Measurements from ENCODE around the gene ABCC4. TPM values are rescaled to one million over a fixed set of nuclear protein-coding genes. Genes with fewer than 3 reads are reported as not detected.

The ABCC4 gene
- total and polyA plus RNA-seq, 2 experiments from 2014 or later: 4.3 to 12.2 TPM

- Histone ChIP-seq H2AFZ (no peak overlapping the region), H3K27ac (ENCODE audit: low read depth) (no peak overlapping the region), H3K4me1 (ENCODE audit: insufficient read depth) (peaks cover 3% of the 10 kb centered on the region), H3K27me3 (ENCODE audit: insufficient read depth) (no peaks in the 10 kb centered on the region), H3K4me2 (no peak overlapping the region), H3F3A (replicated peaks; ENCODE audit: low read depth) (no peaks in the 10 kb centered on the region), H3K4me3 (no peak overlapping the region), H3K79me2 (replicated peaks; ENCODE audit: insufficient read depth) (no peaks in the 10 kb centered on the region), H3K9me2 (ENCODE audit: insufficient read depth) (no peaks in the 10 kb centered on the region), H3K36me3 (ENCODE audit: insufficient read depth) (peaks cover 2% of the 10 kb centered on the region; the same call in 1 of the 2 replicates), H4K20me1 (replicated peaks; ENCODE audit: insufficient read depth) (no peaks in the 10 kb centered on the region)
- Mint-ChIP-seq H3K9me3 (no peaks in the 10 kb centered on the region), H3K27me3 (ENCODE audit: insufficient read depth, low read depth, poor library complexity) (peaks cover 3% of the 10 kb centered on the region), H3K36me3 (ENCODE audit: low read depth) (no peaks in the 10 kb centered on the region), H3K4me1 (peaks cover 5% of the 10 kb centered on the region; the same call in 2 of the 3 replicates), H3K27ac (no peak overlapping the region), H3K4me3 (no peak overlapping the region)
- TF ChIP-seq JUNB (IDR thresholded peaks at IDR 0.05; ENCODE audit: unreplicated experiment): no peak
- no peak for TF ChIP-seq CREB1 (CRISPR knock-in tag; IDR thresholded peaks at IDR 0.05; ENCODE audit: low read depth)
- TF ChIP-seq, protein P1, sequence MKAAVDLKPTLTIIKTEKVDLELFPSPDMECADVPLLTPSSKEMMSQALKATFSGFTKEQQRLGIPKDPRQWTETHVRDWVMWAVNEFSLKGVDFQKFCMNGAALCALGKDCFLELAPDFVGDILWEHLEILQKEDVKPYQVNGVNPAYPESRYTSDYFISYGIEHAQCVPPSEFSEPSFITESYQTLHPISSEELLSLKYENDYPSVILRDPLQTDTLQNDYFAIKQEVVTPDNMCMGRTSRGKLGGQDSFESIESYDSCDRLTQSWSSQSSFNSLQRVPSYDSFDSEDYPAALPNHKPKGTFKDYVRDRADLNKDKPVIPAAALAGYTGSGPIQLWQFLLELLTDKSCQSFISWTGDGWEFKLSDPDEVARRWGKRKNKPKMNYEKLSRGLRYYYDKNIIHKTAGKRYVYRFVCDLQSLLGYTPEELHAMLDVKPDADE (IDR thresholded peaks at IDR 0.05): no peak
- TF ChIP-seq CTCF (conservative IDR thresholded peaks at IDR 0.05; ENCODE audit: low read depth in 2 of 2): no peak
- TF ChIP-seq, protein P2, sequence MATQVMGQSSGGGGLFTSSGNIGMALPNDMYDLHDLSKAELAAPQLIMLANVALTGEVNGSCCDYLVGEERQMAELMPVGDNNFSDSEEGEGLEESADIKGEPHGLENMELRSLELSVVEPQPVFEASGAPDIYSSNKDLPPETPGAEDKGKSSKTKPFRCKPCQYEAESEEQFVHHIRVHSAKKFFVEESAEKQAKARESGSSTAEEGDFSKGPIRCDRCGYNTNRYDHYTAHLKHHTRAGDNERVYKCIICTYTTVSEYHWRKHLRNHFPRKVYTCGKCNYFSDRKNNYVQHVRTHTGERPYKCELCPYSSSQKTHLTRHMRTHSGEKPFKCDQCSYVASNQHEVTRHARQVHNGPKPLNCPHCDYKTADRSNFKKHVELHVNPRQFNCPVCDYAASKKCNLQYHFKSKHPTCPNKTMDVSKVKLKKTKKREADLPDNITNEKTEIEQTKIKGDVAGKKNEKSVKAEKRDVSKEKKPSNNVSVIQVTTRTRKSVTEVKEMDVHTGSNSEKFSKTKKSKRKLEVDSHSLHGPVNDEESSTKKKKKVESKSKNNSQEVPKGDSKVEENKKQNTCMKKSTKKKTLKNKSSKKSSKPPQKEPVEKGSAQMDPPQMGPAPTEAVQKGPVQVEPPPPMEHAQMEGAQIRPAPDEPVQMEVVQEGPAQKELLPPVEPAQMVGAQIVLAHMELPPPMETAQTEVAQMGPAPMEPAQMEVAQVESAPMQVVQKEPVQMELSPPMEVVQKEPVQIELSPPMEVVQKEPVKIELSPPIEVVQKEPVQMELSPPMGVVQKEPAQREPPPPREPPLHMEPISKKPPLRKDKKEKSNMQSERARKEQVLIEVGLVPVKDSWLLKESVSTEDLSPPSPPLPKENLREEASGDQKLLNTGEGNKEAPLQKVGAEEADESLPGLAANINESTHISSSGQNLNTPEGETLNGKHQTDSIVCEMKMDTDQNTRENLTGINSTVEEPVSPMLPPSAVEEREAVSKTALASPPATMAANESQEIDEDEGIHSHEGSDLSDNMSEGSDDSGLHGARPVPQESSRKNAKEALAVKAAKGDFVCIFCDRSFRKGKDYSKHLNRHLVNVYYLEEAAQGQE (IDR thresholded peaks at IDR 0.05; ENCODE audit: unreplicated experiment): no peak
- no peak for TF ChIP-seq ZNF331 (CRISPR knock-in tag; IDR thresholded peaks at IDR 0.05; ENCODE audit: low read depth)
- no peak for TF ChIP-seq POLR2AphosphoS5 (IDR thresholded peaks at IDR 0.05; ENCODE audit: low read depth)
- no peak for TF ChIP-seq ZNF114 (CRISPR knock-in tag; IDR thresholded peaks at IDR 0.05)
- TF ChIP-seq STAT1 (IDR thresholded peaks at IDR 0.05; ENCODE audit: unreplicated experiment): no peak
- no peak for TF ChIP-seq NANOG (IDR thresholded peaks at IDR 0.05; ENCODE audit: borderline replicate concordance)
- no peak for TF ChIP-seq EZH2phosphoT487 (IDR thresholded peaks at IDR 0.05; ENCODE audit: unreplicated experiment)
- no peak for TF ChIP-seq ZNF462 (CRISPR knock-in tag; IDR thresholded peaks at IDR 0.05)
- no peak for TF ChIP-seq EZH2 (IDR thresholded peaks at IDR 0.05; ENCODE audit: low read depth, unreplicated experiment)
- DNase-seq (ENCODE audit: low spot score) (no peak), ATAC-seq (no peak)
These were observed 162.2 kb downstream of the ABCC4 start for GRCh38 chr13:95138876-95139585.
